ENCODE data around the gene TRIM52.
A peak's percentile ranks its signal among the peaks of the same experiment; 100 is the strongest.

The TRIM52 gene

GRCh38 chr5:181239062-181239663 is 21.8 kb downstream of the TRIM52 start:
- Histone ChIP-seq H3K36me3 (ENCODE audit: control insufficient read depth in 2 of 2, insufficient read depth in 1 of 2, low read length in 2 of 2) (peaks cover 45 to 92% of the 10 kb centered on the region in 2 experiments), H3K9me3 (ENCODE audit: control insufficient read depth, insufficient read depth, low read depth, low read length) (no peaks in the 10 kb centered on the region), H3K4me1 (ENCODE audit: control insufficient read depth, insufficient read depth, low read length) (no peaks in the 10 kb centered on the region), H3K4me3 (ENCODE audit: low read depth, low read length) (no peak overlapping the region), H3K27ac (ENCODE audit: extremely low read depth, low read depth, low read length) (no peak overlapping the region)
- CTCF ChIA-PET: interaction anchor here (1.5 kb wide), 1 partner anchor 71 kb away, joined by 5 read pairs; no protein-coding TSS in a partner anchor
- POLR2A ChIA-PET: interaction anchor here (1.1 kb wide), 3 partner anchors 13 to 21 kb away, joined by 3 to 4 read pairs (median 3); partner anchors contain the start of genes TRIM41 and TRIM52
- no peak for TF ChIP-seq PBX3 (CRISPR knock-in tag; IDR thresholded peaks at IDR 0.05)

GRCh38 chr5:181237729-181238385 is 23.1 kb downstream of the TRIM52 start:
- TF ChIP-seq ZNF639 (tag by site-specific recombination; IDR thresholded peaks at IDR 0.05) (no peak), SETDB1 (IDR thresholded peaks at IDR 0.05; ENCODE audit: insufficient read length, low read length) (no peak), ZBTB10 (tag by site-specific recombination; IDR thresholded peaks at IDR 0.05) (no peak), YY2 (tag by site-specific recombination; IDR thresholded peaks at IDR 0.05) (no peak), KLF17 (tag by site-specific recombination; IDR thresholded peaks at IDR 0.05) (no peak), OVOL3 (tag by site-specific recombination; IDR thresholded peaks at IDR 0.05) (no peak), ZNF184 (tag by site-specific recombination; IDR thresholded peaks at IDR 0.05) (no peak), ZNF596 (tag by site-specific recombination; IDR thresholded peaks at IDR 0.05) (no peak), ZNF112 (tag by site-specific recombination; IDR thresholded peaks at IDR 0.05) (no peak), EGR2 (tag by site-specific recombination; IDR thresholded peaks at IDR 0.05; ENCODE audit: low read depth) (no peak), ZNF37A (tag by site-specific recombination; IDR thresholded peaks at IDR 0.05) (no peak), ZNF585B (tag by site-specific recombination; IDR thresholded peaks at IDR 0.05) (no peak), REPIN1 (tag by site-specific recombination; IDR thresholded peaks at IDR 0.05; ENCODE audit: low read depth) (no peak), ATF2 (tag by site-specific recombination; IDR thresholded peaks at IDR 0.05; ENCODE audit: low read depth) (no peak)
- Histone ChIP-seq H3K9me3 (ENCODE audit: control insufficient read depth, insufficient read depth, low read depth, low read length) (no peaks in the 10 kb centered on the region), H3K4me3 (ENCODE audit: low read depth, low read length) (no peak overlapping the region), H3K36me3 (ENCODE audit: control insufficient read depth in 2 of 2, insufficient read depth in 1 of 2, low read length in 2 of 2) (peaks cover 45 to 93% of the 10 kb centered on the region in 2 experiments), H3K27ac (ENCODE audit: extremely low read depth, low read depth, low read length) (peak overlapping the region; percentile 5; the same call in 1 of the 2 replicates), H3K4me1 (ENCODE audit: control insufficient read depth, insufficient read depth, low read length) (no peaks in the 10 kb centered on the region)
- ChIA-PET CTCF (no interaction called here), POLR2A (interaction anchor here (1.3 to 5.0 kb wide), 2 partner anchors 7 to 13 kb away, joined by 3 to 49 read pairs; partner anchors contain the start of gene TRIM41)
